HepG2 (cell line): ENCODE measurements around the gene RNU11. TPM values are rescaled to one million over a fixed set of nuclear protein-coding genes. Genes with fewer than 3 reads are reported as not detected.
"Not testable (repeated sequence)": the region's sequence is repeated elsewhere in the genome, so short reads cannot be mapped to it uniquely, and the experiment has no call there.

Source experiments
- ATAC-seq: fragments of 200-7000 bp; cut with Tn5 transposase; 3 replicates; pipeline ENCODE4 v1.9.1; 2020; ENCODE audit warnings: mild to moderate bottlenecking, moderate library complexity
- BruUV-seq: library from RNA; stranded (reverse); fragments of 400-500 nt; replicated peaks from 2 replicates; lab custom pipeline; 2021; lab: Mats Ljungman, UMichigan
- CTCF ChIA-PET: fragments of 300-600 bp; formaldehyde crosslinking; extraction: SDS; loops from one replicate; lab custom pipeline; 2021; ENCODE audit warnings: low total read pairs, inconsistent platforms, low intra/inter-chr PET ratio; lab: Yijun Ruan, JAX
- POLR2A ChIA-PET: fragments of 350-600 bp; sonication (Branson Sonifier 250); formaldehyde crosslinking; loops from one replicate; lab custom pipeline; 2020; ENCODE audit warnings: antibody characterized with exemption, inconsistent platforms; lab: Yijun Ruan, JAX
- DNase-seq: peaks from one replicate; pipeline ENCODE4 v3.0.0-alpha.2; 2015; ENCODE audit warnings: low spot score
- FAIRE-seq: peaks from 3 replicates; lab custom pipeline; 2011; peaks lifted over from hg19 to GRCh38; lab: Jason Lieb, UNC
- H2AFZ ChIP-seq: one replicate; pipeline ENCODE4 v1.6.1; 2011; ENCODE audit warnings: low read length, inconsistent platforms
- H3K27ac ChIP-seq: fragments of 300-600 bp; 3 replicates; pipeline ENCODE4 v1.8.0; 2011; ENCODE audit warnings: mixed run types, mild to moderate bottlenecking, mixed read lengths, low read length, inconsistent platforms; ENCODE audit not compliant: insufficient read depth; ENCODE audit errors: extremely low read length
- H3K27me3 ChIP-seq, 2 experiments: fragments of 200-600 bp in 1 of 2; 2 replicates in 1 of 2; 3 replicates in 1 of 2; pipeline versions ENCODE4 v1.6.0 to v1.8.0; 2011; ENCODE audit warnings: low read length in 2 of 2, mild to moderate bottlenecking in 2 of 2, moderate library complexity in 2 of 2, inconsistent platforms in 1 of 2; ENCODE audit not compliant: insufficient read depth in 2 of 2, control insufficient read depth in 1 of 2
- H3K36me3 ChIP-seq, 2 experiments: fragments of 200-600 bp in 1 of 2; replicated peaks in 1 of 2; 2 replicates in 1 of 2; 3 replicates in 1 of 2; pipeline versions ENCODE4 v1.5.1 to v1.8.0; 2011; ENCODE audit warnings: low read length in 2 of 2, inconsistent platforms in 1 of 2; ENCODE audit not compliant: insufficient read depth in 2 of 2, control insufficient read depth in 1 of 2
- H3K4me1 ChIP-seq: 2 replicates; pipeline ENCODE4 v1.5.1; 2012; ENCODE audit warnings: low read length, inconsistent platforms; ENCODE audit not compliant: insufficient read depth
- H3K4me2 ChIP-seq: 2 replicates; pipeline ENCODE4 v1.6.0; 2011; ENCODE audit warnings: low read depth, low read length, inconsistent platforms
- H3K4me3 ChIP-seq, 3 experiments: fragments of 200-600 bp in 1 of 3; sonication (generic), shearing (Covaris generic) in 1 of 3; replicated peaks in 1 of 3; 2 replicates each; pipeline ENCODE4 v1.5.1; 2011 to 2016; ENCODE audit warnings: low read length in 3 of 3, inconsistent platforms in 2 of 3, low read depth in 2 of 3, mild to moderate bottlenecking in 2 of 3, control low read depth in 1 of 3, mixed read lengths in 1 of 3; ENCODE audit not compliant: insufficient read depth in 1 of 3
- H3K79me2 ChIP-seq: one replicate; pipeline ENCODE4 v1.6.1; 2011; ENCODE audit warnings: low read length, inconsistent platforms; ENCODE audit not compliant: insufficient read depth
- H3K9ac ChIP-seq: 2 replicates; pipeline ENCODE4 v1.6.0; 2011; ENCODE audit warnings: mild to moderate bottlenecking, low read depth, low read length, inconsistent platforms; ENCODE audit not compliant: insufficient read depth
- H3K9me3 ChIP-seq: 2 replicates; pipeline ENCODE4 v1.5.1; 2012; ENCODE audit warnings: mild to moderate bottlenecking, low read length
- H4K20me1 ChIP-seq: 2 replicates; pipeline ENCODE4 v1.6.0; 2011; ENCODE audit warnings: inconsistent platforms, mild to moderate bottlenecking, low read length, moderate library complexity; ENCODE audit not compliant: insufficient read depth
- HINFP ChIP-seq: sonication (generic); formaldehyde crosslinking; IDR thresholded peaks from 2 replicates; pipeline ENCODE4 v1.4.0; 2020; ENCODE audit warnings: low read depth, mild to moderate bottlenecking, missing genetic modification reagents
- KIAA2018 ChIP-seq: sonication (generic); formaldehyde crosslinking; IDR thresholded peaks from 2 replicates; pipeline ENCODE4 v1.5.0; 2020; ENCODE audit warnings: mild to moderate bottlenecking, missing genetic modification reagents, borderline replicate concordance
- REPIN1 ChIP-seq: sonication (generic); formaldehyde crosslinking; IDR thresholded peaks from 2 replicates; pipeline ENCODE4 v1.8.0; 2022; ENCODE audit warnings: missing genetic modification reagents, low read depth, mild to moderate bottlenecking, borderline replicate concordance
- WGBS: methylation state at CpG from one replicate; pipeline ENCODE4 v1.1.6; 2017; ENCODE audit warnings: low lambda C conversion rate; 5-methylcytosine and 5-hydroxymethylcytosine counted together
- in situ Hi-C: cut with HindIII; loops from 2 replicates; pipeline ENCODE4 v1.10.0; 2017; ENCODE audit warnings: low pct_unique_long_range_greater_than_20kb; ENCODE audit not compliant: extremely low pct_ligation_motif_present
- intact Hi-C: fragments of 100-400 bp; cut with micrococcal nuclease; formaldehyde crosslinking; loops from one replicate; pipeline ENCODE4 v1.10.0; 2022; ENCODE audit not compliant: unreplicated experiment
- polyA plus RNA-seq, 8 experiments: library from polyadenylated mRNA; depleted of rRNA in 3 of 8; stranded (reverse) in 7 of 8; unstranded in 1 of 8; fragments of >200 nt; fragmentation: Illumina TruSeq in 4 of 8; extraction: Trizol in 4 of 8; gene quantifications; 2 replicates each; pipeline versions ENCODE4 v1.2.1 to v1.2.3, GENCODE V29; 2011 to 2016; ENCODE audit warnings: low read depth in 4 of 8, missing spikeins in 1 of 8, mixed read lengths in 1 of 8; ENCODE audit not compliant: insufficient read depth in 1 of 8
- total RNA-seq, 5 experiments: library from RNA; depleted of rRNA; stranded (reverse); fragments of >200 nt; fragmentation: Illumina TruSeq; extraction: Trizol; gene quantifications; 2 replicates each; pipeline ENCODE4 v1.2.3, GENCODE V29; 2016; ENCODE audit warnings: low read depth in 1 of 5

RNU11 gene
- total and polyA plus RNA-seq, 2 of the 13 experiments (the other 11 are each of a cell fraction or from before 2014, with no cell fraction given), result not detected

GRCh38 chr1:28644494-28644893 lies 3.9 kb upstream of the RNU11 start (continued):
- TF ChIP-seq KIAA2018 (CRISPR knock-in tag), result no peak
- no peak for TF ChIP-seq REPIN1
- TF ChIP-seq HINFP (CRISPR knock-in tag), result no peak

GRCh38 chr1:28645406-28645805 lies 3.0 kb upstream of the RNU11 start:
- whole genome bisulfite sequencing, result 98% methylated on average over 11 of the region's 11 CpGs
- not testable (repeated sequence) for H3K27ac ChIP-seq

More at GRCh38 chr1:28645406-28645805, 3.0 kb upstream of the RNU11 start:
- H3K9me3 ChIP-seq, DNase-seq, FAIRE-seq, H3K4me3 ChIP-seq, BruUV-seq, H3K4me2 ChIP-seq, in situ Hi-C loops, H4K20me1 ChIP-seq, H3K27me3 ChIP-seq, H3K36me3 ChIP-seq, H2AFZ ChIP-seq, ATAC-seq, CTCF ChIA-PET, H3K9ac ChIP-seq: not testable (repeated sequence)
- intact Hi-C loops, result loop anchor here (10.0 kb wide), 1 partner anchor 539 kb away; the partner anchor contains the start of gene SRSF4
- H3K4me1 ChIP-seq, result peaks cover 55% of the 10 kb centered on the region
- POLR2A ChIA-PET, result interaction anchor here (0.6 to 1.2 kb wide), 2 partner anchors 20 to 91 kb away, joined by 3 to 5 read pairs; partner anchors contain the start of gene YTHDF2
- H3K79me2 ChIP-seq, result peaks cover 13% of the 10 kb centered on the region
